ENCODE measurements around the gene P3H2. TPM values are rescaled to one million over a fixed set of nuclear protein-coding genes. Genes with fewer than 3 reads are reported as not detected.

The P3H2 gene
- total RNA-seq, 1 experiment from 2014 or later, result 0.76 TPM

DNA sequence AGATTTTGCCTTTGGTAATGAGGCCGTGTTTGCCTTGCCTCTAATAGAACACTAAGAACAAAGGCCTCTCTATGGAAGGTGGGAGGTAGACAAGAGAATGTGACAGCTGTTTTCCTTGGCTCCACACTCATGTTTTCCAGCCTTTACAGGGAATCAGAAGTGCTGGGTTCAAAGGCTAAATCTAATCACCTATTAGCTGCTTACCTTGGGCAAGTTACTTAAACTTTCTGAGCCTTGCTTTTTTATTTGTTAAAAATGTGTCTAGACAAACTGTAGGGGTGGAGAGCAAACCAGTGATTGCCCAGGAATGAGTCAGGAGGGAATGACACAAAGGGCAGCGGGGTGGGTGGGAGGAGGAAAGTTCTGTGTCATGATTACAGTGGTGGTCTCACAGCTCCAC lies 179.0 kb downstream of the P3H2 start:
- H3K4me3 ChIP-seq (replicated peaks in 1 of 2; ENCODE audit: low read depth in 1 of 2, low read length in 2 of 2), result no peak overlapping the region
- no peaks in the 10 kb centered on the region; the same call in 1 of the 2 replicates for H3K27me3 ChIP-seq (ENCODE audit: insufficient read depth, low read length)
- peak overlapping the region; percentile 26 for H3K4me2 ChIP-seq (ENCODE audit: low read length)
- ChIA-PET RAD21 (ENCODE audit: low non-redundant PET in 1 of 2, low total read pairs in 2 of 2, uncharacterized antibody in 2 of 2, unreplicated experiment in 2 of 2) (no interaction called here), CTCF (interaction anchor here (0.7 to 1.0 kb wide), 2 partner anchors 15 to 290 kb away, joined by 3 read pairs; no protein-coding TSS in a partner anchor), POLR2A (no interaction called here)
- no peaks in the 10 kb centered on the region for H3K79me2 ChIP-seq (ENCODE audit: insufficient read depth, low read length)
- DNase-seq (ENCODE audit: low read depth, low spot score), result no peak
- H4K20me1 ChIP-seq (ENCODE audit: insufficient read depth), result no peaks in the 10 kb centered on the region
- peaks cover 26 to 51% of the 10 kb centered on the region in 2 experiments for H3K4me1 ChIP-seq (ENCODE audit: control insufficient read depth in 1 of 2, insufficient read depth in 2 of 2, low read length in 2 of 2)
- intact Hi-C loops (cut with micrococcal nuclease), result no loop called here
- no peak overlapping the region for H3K9ac ChIP-seq (ENCODE audit: low read length)
- no peak overlapping the region for H3K27ac ChIP-seq (ENCODE audit: low read depth, low read length)
- no peaks in the 10 kb centered on the region for H3K9me2 ChIP-seq (ENCODE audit: insufficient read depth)
- no TSS peak for BruUV-seq (replicated peaks)
- no peaks in the 10 kb centered on the region for H3K9me3 ChIP-seq (ENCODE audit: control insufficient read depth in 1 of 2, insufficient read depth in 1 of 2, low read depth in 1 of 2, low read length in 2 of 2)
- no peak for ATAC-seq
- peak overlapping the region; percentile 76 for H2AFZ ChIP-seq (ENCODE audit: low read depth, low read length, poor library complexity, severe bottlenecking)
- H3K36me3 ChIP-seq (ENCODE audit: control insufficient read depth in 1 of 2, insufficient read depth in 2 of 2, low read length in 2 of 2), result no peaks in the 10 kb centered on the region
- TF ChIP-seq SRF (IDR thresholded peaks at IDR 0.05; ENCODE audit: low read depth) (0 out of 2 replicates have a peak, but pooled peaks have one; percentile 14), CBX3 (IDR thresholded peaks at IDR 0.05; ENCODE audit: low read depth) (no peak), ZNF274 (IDR thresholded peaks at IDR 0.05; ENCODE audit: low read depth, low read length) (no peak), EZH2 (IDR thresholded peaks at IDR 0.05) (no peak), RAD21 (IDR thresholded peaks at IDR 0.05; ENCODE audit: low read depth) (peak; percentile 11; the same call in 1 of the 2 replicates), YY1 (IDR thresholded peaks at IDR 0.05; ENCODE audit: extremely low read depth, insufficient replicate concordance, low read depth, low read length) (no peak), POLR2AphosphoS5 (IDR thresholded peaks at IDR 0.05; ENCODE audit: low read depth, low read length) (no peak), EGR1 (IDR thresholded peaks at IDR 0.05; ENCODE audit: low read depth) (no peak), ATF3 (IDR thresholded peaks at IDR 0.05) (no peak), JUND (IDR thresholded peaks at IDR 0.05) (peak; percentile 41), SP1 (IDR thresholded peaks at IDR 0.05; ENCODE audit: low read depth) (0 out of 2 replicates have a peak, but pooled peaks have one; percentile 19), ZFX (IDR thresholded peaks at IDR 0.05) (no peak), CEBPB (IDR thresholded peaks at IDR 0.05; ENCODE audit: low read depth) (no peak), POLR2A (IDR thresholded peaks at IDR 0.05; ENCODE audit: borderline replicate concordance, extremely low read depth, insufficient read depth, insufficient read length) (no peak), SIN3A (IDR thresholded peaks at IDR 0.05; ENCODE audit: low read depth) (no peak), FOSL1 (IDR thresholded peaks at IDR 0.05; ENCODE audit: low read depth) (peak; percentile 57; the same call in 1 of the 2 replicates), EZH2phosphoT487 (IDR thresholded peaks at IDR 0.05; ENCODE audit: borderline replicate concordance) (no peak), ELF1 (IDR thresholded peaks at IDR 0.05; ENCODE audit: borderline replicate concordance, low read depth) (no peak), TCF7L2 (IDR thresholded peaks at IDR 0.05; ENCODE audit: borderline replicate concordance, extremely low read depth, insufficient read depth, insufficient read length) (no peak), CTCF (IDR thresholded peaks at IDR 0.05 in 2 of 3, conservative IDR thresholded peaks at IDR 0.05 in 1 of 3; ENCODE audit: borderline replicate concordance in 1 of 3, insufficient read depth in 1 of 3, low read depth in 2 of 3, low read length in 2 of 3) (no peak)
- TF ChIP-seq, protein P1, sequence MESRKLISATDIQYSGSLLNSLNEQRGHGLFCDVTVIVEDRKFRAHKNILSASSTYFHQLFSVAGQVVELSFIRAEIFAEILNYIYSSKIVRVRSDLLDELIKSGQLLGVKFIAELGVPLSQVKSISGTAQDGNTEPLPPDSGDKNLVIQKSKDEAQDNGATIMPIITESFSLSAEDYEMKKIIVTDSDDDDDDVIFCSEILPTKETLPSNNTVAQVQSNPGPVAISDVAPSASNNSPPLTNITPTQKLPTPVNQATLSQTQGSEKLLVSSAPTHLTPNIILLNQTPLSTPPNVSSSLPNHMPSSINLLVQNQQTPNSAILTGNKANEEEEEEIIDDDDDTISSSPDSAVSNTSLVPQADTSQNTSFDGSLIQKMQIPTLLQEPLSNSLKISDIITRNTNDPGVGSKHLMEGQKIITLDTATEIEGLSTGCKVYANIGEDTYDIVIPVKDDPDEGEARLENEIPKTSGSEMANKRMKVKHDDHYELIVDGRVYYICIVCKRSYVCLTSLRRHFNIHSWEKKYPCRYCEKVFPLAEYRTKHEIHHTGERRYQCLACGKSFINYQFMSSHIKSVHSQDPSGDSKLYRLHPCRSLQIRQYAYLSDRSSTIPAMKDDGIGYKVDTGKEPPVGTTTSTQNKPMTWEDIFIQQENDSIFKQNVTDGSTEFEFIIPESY (IDR thresholded peaks at IDR 0.05; ENCODE audit: extremely low read depth, insufficient replicate concordance, low read length), result no peak
- TF ChIP-seq, protein P2, sequence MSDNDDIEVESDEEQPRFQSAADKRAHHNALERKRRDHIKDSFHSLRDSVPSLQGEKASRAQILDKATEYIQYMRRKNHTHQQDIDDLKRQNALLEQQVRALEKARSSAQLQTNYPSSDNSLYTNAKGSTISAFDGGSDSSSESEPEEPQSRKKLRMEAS (IDR thresholded peaks at IDR 0.05), result no peak

All from HCT116 (cell line).